HG02884 (cell line): ENCODE results near the gene RNGTT.

ENCODE experiments used
- ATAC-seq: cut with Tn5 transposase; IDR thresholded peaks from one replicate; pipeline ENCODE4 v1.9.1; 2021; ENCODE audit warnings: mild to moderate bottlenecking, moderate library complexity; ENCODE audit not compliant: unreplicated experiment

RNGTT gene

DNA sequence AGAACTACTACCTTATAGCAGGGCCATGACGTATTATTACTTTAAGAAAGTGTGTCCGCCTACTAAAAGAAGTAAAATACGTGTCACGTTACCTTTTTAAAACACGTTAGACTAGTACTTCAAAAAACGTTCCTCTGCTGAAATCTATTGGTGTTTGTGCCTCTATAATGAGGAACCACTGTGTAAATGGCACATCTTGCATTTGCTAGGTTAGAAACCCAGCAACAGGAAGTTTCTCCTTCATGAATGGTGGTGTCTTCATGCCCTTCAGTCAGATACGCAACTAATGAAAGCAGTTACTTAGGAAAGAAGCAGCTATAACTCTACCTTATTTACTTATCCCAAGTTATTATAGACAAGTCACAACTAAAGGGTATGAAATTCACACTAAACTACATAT, 343.5 kb downstream of the RNGTT start:
- ATAC-seq, result no peak

DNA sequence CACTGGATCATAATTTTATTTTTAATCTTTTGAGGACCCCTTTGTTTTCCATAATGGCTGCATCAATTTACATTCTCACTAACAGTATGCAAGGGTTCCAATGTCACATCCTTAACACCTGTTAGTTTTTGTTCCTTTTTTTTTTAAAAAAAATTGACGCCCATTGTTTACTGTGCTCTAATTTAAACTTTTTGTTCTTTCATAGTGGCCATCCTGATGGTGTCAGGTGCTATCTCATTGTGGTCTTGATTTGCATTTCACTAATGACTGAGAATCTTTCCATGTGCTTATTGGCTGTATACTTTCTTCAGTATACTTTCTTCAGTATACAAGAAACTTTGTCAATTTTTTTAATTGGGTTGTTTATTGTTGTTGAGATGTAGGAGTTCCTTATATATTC, 347.0 kb downstream of the RNGTT start:
- ATAC-seq, result no peak

GRCh38 chr6:88614316-88614877, 349.0 kb downstream of the RNGTT start:
- ATAC-seq, result no peak

DNA sequence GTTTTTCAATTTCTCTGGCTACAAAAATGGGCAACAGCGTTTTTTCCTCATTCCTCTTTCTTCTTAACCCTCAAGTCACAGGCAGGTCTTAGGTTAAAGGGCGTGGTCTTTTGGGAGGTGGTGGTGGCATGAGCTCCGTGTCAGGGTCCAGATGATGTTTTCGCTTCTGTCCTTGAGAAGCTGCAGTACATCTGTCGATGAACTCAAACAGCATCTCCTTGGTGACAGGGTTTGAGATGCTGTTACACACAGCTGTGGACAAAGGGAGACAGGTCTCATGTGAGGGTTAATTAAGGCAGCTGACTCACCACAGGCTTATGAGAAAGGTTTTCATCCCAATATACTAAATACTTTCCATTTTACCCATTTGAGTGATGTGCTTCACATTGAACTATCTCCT, 350.8 kb downstream of the RNGTT start:
- ATAC-seq, result no peak

- ATAC-seq, result no peak
Measured at GRCh38 chr6:88611721-88612120, 351.7 kb downstream of the RNGTT start.

DNA sequence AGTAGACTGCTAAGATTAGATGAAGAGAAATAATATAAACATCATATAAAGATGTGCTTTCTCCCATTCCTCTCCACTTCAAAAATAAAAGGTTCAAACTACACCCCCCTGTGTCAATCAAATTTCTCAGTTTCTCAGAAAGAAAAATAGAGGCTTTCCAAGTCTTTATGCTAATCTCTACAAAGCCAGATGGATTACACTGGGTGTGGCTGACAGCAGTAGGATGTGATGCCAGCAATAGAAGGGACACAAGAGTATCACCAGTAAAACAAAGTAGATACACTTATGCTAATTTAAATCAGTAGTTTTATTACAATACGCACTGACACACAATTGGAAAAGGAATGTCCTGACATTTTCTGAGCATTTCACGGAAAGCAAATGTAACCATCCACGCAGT, 353.4 kb downstream of the RNGTT start:
- ATAC-seq, result no peak

GRCh38 chr6:88605271-88605670, 358.1 kb downstream of the RNGTT start:
- ATAC-seq, result no peak

DNA sequence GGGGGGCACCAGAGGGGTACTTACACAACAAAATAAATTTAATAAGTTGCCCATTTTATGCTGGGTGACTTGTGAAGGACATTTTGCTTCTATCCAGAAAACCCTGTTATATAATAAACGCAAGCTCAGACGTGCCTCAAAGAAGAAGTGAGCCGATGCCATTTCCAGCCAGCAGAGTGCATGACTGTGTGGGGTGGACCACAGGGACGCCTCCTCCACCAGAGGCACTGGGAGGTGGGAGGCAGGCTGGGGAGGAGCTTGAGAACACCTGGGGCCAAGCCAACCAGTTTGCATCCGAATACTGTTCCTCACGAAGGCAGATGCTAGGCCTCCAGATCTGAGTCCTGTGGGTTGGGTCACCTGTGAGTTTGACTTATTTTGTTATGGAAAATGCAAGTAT, 363.8 kb downstream of the RNGTT start:
- no peak for ATAC-seq

GRCh38 chr6:88596801-88597200, 366.6 kb downstream of the RNGTT start:
- ATAC-seq, result no peak

GRCh38 chr6:88588938-88589337, 374.5 kb downstream of the RNGTT start:
- ATAC-seq, result no peak

DNA sequence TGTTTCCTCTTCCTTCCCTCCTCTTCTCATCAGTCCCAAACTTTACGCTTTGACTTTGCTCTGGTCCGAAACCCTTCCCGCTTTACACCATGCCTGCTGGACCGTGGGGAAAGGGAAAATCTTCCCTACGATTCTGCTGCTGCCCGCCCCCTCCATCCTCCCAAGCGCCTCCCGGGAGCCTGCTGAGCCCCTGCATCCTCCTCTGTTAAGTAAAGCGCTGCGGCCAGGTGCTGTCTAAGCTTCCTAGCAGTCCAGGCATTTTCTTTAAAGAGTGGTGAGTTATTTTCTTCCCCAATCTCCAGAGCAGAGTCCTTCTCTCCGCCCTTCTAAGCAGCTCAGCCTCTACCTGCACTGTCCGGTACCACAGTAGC, 376.3 kb downstream of the RNGTT start:
- ATAC-seq, result no peak

DNA sequence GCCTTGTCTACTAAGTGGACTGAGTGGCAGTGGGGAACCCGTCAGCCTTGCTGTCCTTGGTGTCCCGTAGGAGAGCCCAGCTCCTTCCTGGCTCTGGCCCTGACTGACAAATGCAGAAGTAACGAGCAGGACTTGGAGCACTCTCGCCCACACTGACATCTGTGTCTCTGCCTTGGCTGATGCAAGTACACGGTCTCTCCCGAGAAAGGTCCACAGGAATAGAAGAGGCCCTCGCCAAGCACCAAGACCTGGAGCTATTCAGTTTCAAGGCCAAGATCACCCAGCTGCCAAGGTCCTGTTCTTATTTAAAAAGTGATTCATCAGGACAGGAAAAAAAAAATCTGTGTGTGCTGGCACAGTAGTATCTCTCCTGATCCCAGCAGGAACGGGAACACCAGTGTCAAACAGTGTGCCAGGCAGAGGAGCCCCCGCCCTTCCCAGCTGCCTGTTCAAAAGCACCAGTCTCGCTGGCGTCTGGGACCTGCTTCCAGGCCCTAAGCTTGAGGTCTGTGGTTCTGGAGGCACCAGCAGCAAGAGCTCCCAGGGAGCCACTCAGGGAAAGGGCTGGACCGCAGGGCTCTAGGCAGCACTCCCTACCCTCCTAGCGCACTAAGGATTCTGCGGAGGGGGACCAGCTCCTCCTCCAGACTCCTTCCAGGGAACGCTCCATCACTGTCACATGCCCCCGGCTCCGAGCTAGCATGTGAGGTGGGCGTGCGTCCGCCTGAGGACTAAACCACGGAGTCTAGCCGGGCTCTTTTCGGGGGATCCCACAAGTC, 376.9 kb downstream of the RNGTT start:
- no peak for ATAC-seq

DNA sequence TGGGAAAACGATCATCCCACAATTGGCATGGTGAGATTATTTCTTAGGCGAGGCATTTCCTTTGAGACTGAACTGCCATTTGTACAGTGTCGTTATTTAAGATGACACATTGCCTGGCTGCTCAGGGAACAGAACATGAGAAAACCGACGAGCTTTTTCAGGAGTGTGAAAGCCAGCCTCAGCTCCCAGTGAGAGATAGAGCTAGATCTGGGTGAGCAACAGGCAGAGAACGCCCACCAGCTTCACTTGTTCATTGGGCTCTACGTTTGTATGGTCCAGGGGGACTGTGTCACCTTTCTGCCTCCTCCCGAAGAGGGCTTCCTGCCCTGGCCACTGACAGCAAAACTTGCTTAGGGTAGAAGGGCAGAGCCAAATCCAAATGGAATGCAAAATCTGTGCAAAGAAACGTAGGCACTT, 378.1 kb downstream of the RNGTT start:
- ATAC-seq, result no peak

- ATAC-seq, result no peak
Measured at GRCh38 chr6:88584581-88585275, 378.7 kb downstream of the RNGTT start.

DNA sequence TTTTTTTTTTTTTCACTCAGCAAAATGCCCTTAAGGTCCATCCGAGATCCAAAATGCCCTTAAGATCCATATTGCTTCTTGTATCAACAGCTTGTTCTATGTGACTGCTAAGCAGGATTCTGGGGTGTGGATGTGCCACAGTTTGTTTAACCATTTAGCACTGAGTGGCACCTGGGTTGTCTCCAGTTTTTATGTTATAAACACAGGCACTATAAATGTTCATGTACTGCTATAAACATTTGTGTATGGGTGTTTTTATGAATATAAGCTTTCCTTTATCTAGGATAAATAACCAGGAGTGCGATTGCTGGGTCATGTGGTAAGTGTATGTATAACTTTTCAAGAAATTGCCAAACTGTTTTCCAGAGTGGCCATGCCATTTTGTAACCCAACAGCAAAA, 386.0 kb downstream of the RNGTT start:
- ATAC-seq, result no peak

DNA sequence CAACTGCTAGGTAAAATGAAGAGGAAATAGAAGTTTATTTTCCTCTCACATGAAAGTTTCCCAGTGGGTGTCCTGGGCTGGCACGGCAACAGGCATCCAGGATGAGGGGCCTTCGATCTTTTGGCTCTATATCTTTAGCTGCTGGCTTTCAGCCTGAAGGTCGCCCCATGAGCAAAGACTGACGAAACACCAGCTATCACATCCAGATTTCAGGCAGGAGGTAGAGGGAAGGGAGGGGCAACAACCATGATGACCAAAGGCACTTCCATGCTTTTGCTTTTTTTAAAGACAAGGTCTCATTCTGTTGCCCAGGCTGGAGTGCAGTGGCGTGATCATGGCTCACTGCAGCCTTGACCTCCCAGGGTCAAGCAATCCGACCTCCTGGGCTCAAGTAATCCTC, 387.9 kb downstream of the RNGTT start:
- ATAC-seq, result no peak

DNA sequence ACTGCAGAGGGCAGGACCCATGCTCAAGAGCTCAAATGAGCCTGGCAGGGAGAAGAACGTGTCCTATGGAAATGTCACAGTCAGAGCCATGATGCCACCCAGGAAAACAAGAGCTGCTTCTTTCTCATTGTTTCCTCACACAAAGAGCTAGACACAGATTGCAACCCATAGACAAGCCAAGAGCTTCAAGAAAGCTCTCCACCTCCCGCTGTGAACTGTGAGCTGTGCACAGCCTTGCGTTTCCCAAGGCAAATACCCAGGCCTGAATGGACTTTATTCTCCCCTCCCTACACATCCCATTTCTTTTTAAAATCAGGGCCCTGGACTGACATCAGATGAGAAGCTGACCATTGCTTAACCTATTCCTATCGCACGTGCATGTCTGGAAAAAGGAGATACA, 388.8 kb downstream of the RNGTT start:
- ATAC-seq, result no peak

DNA sequence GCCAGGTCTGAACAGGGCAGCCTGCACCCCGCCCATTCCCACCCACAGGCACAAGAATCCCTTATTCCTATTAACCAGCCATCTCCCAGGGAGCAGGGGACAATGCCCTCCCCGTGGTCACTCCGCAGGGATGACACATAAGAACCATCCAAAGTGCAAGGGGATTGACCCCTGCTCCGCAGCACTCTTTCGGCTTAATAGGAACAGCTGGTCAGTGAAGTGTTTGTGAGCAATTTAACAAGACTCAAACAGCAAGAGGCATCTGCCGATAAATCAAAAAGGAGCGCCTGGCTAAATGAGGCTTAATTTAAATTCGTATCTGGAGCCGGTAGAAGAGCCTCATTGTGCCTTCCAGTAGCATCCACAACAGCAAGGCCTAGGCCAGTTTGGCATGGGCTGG, 389.4 kb downstream of the RNGTT start:
- ATAC-seq, result no peak

DNA sequence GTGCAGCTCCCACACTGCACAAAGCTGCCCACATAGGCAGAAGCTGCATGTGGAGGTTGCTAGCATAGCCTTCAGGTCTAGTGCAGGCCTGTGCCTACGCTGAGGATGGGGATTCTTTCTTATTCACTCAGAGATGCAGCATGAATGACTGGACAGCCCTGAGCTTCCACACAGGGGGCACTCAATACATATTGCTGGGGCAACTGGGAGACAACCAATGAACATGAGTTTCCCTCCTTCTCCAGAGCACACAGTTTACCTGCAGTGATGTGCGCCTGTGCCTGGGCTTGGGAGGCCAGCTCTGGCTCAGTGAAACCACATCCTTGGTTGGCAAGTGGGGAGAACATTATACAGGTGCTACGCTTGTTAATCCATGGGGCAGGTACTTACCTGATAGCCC, 389.9 kb downstream of the RNGTT start:
- no peak for ATAC-seq

DNA sequence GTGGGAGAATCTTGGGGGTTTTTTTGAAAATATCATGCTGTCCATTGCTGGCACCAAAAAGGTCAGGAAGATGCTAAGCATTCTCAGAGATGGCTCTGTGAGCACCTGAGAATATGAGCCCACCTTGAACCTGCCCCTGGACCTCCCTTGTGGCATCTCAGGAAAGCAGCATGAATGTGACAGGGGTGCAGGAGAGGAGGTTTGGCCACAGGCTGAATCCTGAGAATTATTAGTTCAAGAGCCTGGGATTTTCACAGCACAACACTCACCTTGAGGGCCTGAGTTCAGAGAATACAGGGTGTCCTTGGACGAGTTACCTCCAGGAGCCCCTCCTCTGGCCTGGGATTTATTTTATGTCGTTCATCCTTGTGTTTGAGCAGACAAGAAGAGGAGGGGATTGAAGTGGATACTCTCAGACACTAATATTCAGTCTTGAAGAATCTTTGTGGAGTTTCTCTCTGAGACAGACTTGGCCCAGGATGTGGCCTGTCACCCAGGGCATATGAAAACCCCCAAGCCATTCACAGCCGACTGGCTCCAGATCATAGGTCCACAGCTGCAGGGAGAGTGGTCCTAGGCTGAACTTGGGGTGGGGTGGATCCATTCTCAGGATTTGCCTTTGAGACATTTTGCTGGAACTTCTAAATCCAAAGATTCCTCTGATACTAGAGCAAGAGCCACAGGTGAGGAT, 390.8 kb downstream of the RNGTT start:
- ATAC-seq, result no peak

- ATAC-seq, result no peak
Measured at GRCh38 chr6:88569959-88570358, 393.5 kb downstream of the RNGTT start.

DNA sequence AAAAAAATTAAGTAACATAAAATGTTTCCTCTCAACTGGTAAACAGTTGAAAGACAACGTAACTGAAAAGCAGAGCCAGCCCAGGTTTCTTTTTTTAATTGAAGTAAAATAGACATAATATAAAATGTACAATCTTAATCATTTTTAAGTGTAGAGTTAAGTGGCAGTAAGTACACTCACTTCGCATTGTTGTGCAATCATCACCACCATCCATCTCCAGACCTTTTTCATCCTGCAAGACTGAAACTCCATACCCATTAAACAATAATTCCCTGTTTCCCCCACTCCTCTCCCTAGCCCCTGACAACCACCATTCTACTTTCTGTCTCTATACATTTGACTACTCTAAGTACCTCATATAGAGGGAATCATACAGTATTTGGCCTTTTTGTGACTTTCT, 395.7 kb downstream of the RNGTT start:
- ATAC-seq, result no peak
